Transverse colon (tissue), 3 donors: ENCODE results near the gene RPL10L.

ENCODE experiments used
- CTCF ChIP-seq, 5 experiments: fragments of 200-600 bp in 3 of 5; fragments of 450-650 bp in 2 of 5; sonication (generic) in 3 of 5; IDR thresholded peaks; 1 replicate in 2 of 5; 2 replicates in 3 of 5; pipeline ENCODE4 v1.5.1; 2016 to 2017; ENCODE audit warnings: antibody characterized with exemption in 5 of 5, inconsistent platforms in 3 of 5, mild to moderate bottlenecking in 2 of 5, moderate library complexity in 1 of 5
- EP300 ChIP-seq: sonication (generic); formaldehyde crosslinking; IDR thresholded peaks from one replicate; pipeline ENCODE4 v1.6.1; 2017; ENCODE audit warnings: antibody characterized with exemption, low read depth
- POLR2A ChIP-seq: fragments of 450-650 bp; IDR thresholded peaks from one replicate; pipeline ENCODE4 v1.6.1; 2016; ENCODE audit warnings: antibody characterized with exemption, mild to moderate bottlenecking, moderate library complexity

DNA sequence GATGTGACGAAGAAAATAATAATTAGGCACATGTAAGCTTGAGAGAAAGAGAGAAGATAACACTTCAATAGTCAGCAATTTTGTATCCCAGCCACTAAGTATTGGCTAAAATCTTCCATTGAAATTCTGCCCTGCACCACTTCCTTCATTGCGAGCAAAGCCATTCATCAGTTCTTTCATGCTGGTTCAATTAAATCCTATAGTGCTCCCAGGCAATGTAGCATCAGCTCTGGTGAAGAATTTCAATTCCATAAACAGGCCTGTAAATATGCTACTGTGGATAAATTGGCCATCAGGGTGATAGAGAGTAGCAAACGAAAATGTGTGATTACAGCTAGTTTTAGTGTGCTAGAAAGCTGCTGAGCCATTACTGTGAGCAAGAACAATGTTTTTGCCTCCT, 24.7 kb downstream of the RPL10L start:
- TF ChIP-seq POLR2A (no peak), CTCF (IDR thresholded peaks at IDR 0.05) (no peak), EP300 (no peak)
